Dermis microvascular lymphatic vessel endothelial cell (primary cell): Measurements from ENCODE around the gene GRM7. TPM values are rescaled to one million over a fixed set of nuclear protein-coding genes. Genes with fewer than 3 reads are reported as not detected.

Experiments used
- DNase-seq, 2 donors: peaks; one replicate each; pipeline versions ENCODE4 v3.0.0 to v3.0.0-alpha.2; 2010; ENCODE audit warnings: low read depth in 2 of 2
- total RNA-seq: library from RNA; depleted of rRNA; stranded (reverse); fragments of >200 nt; gene quantifications from 2 replicates; pipeline ENCODE4 v1.2.1, GENCODE V29; 2014

Gene GRM7
- total RNA-seq, 1 donor from 2014 or later, result not detected

GRCh38 chr3:7576071-7576470 is 715.2 kb downstream of the GRM7 start:
- no peak for DNase-seq

DNA sequence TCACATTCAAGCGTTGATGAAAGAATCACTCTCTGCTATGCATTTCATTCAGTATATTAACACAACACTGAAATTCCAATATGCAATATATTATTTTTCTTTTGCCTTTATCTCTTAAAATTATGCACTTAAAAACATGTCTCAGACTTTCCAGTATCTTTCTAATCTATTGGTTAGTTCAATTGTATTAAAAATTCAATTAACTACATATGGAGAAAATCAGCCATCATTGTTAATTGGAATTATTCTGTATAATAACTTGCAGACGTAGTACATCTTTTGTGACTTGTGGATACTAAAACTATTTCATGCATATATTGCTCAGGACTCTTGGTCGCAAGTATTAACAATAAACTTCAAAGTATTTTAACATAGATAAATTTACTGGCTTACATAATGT is 715.6 kb downstream of the GRM7 start:
- DNase-seq, result no peak

DNA sequence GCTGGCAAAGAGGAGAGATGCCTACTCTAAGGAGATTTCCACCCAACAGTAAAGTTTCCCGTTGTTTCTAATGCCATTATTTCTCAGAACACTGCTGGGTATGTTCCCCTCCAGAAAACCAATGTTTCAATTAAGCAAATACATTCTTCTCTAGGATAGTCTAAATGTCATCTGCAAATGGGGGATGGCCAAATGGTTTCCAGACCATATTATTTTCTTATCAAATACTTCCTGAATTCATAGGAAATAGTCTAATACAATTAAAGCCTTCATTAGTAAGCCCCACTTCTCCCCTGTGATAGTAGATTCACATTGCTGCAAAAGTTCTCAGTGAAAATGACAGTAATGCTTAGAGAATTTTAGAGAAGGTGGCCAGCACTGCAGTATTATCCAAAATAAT is 716.6 kb downstream of the GRM7 start:
- DNase-seq, result no peak

DNA sequence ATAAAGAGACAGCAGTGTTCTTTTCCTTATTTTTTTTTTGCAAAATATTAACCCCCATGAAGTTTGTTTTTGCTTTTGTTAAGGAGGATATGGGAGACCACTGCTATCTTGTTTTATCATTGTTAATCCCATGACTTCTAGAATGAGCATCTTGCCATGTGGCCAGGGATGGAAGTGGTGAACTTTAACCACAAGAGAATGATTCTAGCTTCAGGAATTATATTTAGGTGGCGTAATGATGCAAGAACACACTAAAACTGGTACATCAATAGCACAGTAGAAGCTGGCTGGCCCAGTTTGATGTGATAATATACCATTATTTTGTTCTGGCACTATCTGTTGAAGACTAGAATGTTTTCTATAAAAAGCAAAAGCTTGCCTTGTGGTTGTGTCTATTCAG is 720.9 kb downstream of the GRM7 start:
- DNase-seq, result no peak

DNA sequence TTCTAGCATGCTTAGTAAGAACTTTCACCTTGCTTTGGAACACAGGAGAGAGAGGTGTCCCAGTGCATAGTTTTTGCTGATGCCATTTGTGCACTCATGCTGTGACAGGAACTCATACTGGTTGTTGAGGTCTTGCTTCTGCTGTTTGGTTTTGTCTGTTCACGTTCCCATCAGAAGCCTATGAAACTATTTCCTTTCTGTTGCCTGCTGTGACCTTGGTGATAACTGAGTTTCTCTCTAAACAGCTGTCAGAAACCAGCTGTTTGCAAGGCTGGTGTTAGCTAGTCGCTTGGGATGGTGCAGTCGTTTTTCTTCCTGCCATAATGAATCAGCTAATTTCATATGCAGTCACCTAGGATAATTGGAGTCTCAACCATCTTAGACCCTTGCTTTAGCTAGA is 724.1 kb downstream of the GRM7 start:
- no peak for DNase-seq

- no peak for DNase-seq
Observed at GRCh38 chr3:7588236-7588635, 727.3 kb downstream of the GRM7 start.

DNA sequence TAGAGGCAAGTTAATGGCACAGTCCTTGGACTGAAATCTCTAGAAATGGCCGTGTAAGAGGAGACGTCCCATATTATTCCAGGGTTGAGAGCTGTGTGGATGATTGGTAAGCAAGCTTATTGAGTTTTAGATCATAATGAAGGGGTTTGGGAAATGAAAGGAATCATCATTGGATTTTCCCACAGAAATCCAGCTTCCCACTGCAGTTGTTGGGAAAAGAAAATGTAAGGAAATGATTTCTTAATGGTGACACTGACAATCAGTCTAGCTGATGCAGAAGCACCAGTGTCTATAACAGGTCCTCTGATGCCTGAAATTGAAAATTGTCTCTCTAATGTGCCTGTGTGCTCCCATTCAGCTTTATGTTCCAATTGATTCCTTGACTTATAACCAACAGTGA is 728.6 kb downstream of the GRM7 start:
- no peak for DNase-seq

DNA sequence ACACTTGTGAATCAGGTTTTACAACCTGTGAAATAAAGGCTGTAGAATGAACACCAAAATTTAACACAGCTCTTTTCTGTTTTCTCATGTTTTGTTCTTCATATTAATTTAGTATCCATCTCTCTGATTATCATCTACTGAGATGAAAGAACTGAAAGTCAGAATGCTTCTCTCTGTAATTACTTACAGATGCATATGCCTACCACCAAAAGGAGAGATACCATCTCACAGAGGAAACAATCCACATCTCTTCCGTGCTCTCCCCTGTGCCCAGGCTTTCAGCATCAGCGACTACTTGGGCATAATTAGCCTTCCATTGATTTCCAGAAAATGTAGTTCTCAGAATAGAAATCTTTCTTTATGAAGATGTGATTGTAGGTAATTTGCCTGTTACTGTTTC is 741.4 kb downstream of the GRM7 start:
- no peak for DNase-seq

- DNase-seq, result no peak
Observed at GRCh38 chr3:7607083-7607482, 746.2 kb downstream of the GRM7 start.

GRCh38 chr3:7607676-7608075 is 746.8 kb downstream of the GRM7 start:
- DNase-seq, result no peak

GRCh38 chr3:7610634-7611033 is 749.7 kb downstream of the GRM7 start:
- DNase-seq, result no peak

- no peak for DNase-seq
Observed at GRCh38 chr3:7615043-7615442, 754.1 kb downstream of the GRM7 start.

- no peak for DNase-seq
Observed at GRCh38 chr3:7618606-7619005, 757.7 kb downstream of the GRM7 start.

GRCh38 chr3:7620401-7620800 is 759.5 kb downstream of the GRM7 start:
- no peak for DNase-seq

DNA sequence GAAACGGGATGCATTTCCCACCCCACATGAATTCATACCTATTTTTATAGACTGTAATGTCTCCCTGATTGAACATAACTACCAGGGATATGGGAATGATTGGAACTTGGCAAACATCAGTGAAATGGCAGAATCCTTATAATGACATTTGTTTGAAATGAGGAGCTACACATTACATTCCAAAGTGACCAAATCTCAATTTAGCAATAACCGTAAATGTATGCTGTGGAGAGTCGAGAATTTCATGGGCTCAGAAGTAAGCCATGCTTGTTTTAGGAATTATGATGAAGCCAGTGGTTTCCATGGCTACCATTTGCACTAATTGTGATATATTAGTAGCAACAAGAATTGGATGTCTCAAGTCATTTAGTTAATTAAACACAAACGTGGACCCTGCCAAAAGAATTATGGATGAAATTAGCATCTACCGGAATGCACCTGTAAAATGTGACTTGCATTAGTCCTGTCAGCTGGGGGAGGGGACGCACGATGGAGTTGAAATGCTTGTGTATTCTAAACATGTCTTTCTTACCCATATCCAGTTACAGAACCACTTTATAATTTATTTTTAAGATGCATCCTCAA is 760.2 kb downstream of the GRM7 start:
- DNase-seq, result no peak

- DNase-seq, result no peak
Observed at GRCh38 chr3:7621651-7622050, 760.7 kb downstream of the GRM7 start.

DNA sequence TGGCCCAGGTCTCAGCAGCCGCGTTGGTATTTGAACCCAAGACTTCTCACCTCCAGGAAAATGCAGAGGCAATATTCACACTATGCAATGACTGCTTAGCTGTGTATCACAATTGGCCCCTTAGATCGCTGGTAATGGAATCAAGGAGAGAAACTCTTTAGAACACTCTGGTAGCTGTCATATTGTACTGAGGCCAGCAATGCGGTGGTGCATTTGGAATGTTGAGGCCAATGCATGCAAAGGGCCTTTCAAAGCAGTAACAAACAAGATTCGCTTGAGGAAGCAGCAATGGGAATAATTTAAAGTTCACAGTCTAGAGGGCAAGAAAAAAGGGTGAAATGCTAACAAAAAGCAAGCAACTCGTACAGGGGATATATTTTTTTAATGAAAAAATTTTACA is 764.1 kb downstream of the GRM7 start:
- DNase-seq, result no peak

GRCh38 chr3:7630351-7630911 is 769.5 kb downstream of the GRM7 start:
- peak in 1 of 2 donors; percentile 1 for DNase-seq

GRCh38 chr3:7630925-7631324 is 770.0 kb downstream of the GRM7 start:
- DNase-seq, result peak; percentile 14 to 48

- DNase-seq, result no peak
Observed at GRCh38 chr3:7632305-7632704, 771.4 kb downstream of the GRM7 start.

DNA sequence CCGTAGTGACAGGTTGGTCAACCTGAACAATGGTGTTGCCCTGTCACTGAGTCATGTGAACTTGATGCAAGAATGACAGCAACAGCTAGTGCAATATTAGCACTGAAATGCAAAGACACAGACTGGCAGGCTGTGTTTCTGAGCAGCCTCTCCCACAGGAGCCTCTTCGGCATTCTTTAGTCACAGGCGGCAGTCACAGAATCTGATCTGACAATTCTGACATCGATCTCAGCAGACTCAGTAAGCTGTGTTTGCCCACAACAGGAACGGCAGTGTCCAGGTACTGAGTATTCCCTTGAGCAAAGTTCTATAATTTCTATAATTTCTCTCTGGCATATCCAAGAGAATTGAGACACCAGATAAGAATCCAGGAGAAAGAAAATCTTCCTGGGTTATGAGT is 776.8 kb downstream of the GRM7 start:
- DNase-seq, result no peak

DNA sequence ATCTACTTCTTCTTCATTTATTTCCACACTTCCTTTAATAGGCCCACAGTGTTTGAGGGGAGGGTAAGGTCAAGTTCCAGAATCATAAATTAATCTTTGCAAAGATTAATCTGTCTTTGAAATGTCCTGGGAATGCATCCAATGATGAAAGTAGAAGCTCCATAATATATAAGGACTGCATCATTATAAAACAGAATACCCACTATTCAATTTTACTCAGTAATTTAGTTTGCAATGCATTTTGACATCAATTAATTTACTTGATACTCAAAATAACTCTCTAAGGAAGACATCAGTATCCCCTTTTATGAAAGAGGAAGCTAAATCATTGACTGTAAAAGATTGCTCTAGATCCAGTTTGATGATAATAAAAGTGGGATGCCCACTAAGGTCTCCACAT is 777.2 kb downstream of the GRM7 start:
- no peak for DNase-seq

GRCh38 chr3:7640787-7641186 is 779.9 kb downstream of the GRM7 start:
- DNase-seq, result no peak

- no peak for DNase-seq
Observed at GRCh38 chr3:7646851-7647250, 785.9 kb downstream of the GRM7 start.
